SU-DHL-6 (cell line): ENCODE results near the gene PTGES3L.

ENCODE experiments used
- H2AFZ ChIP-seq: fragments of 200-600 bp; sonication (generic); 2 replicates; pipeline ENCODE4 v1.6.1; 2014; ENCODE audit warnings: low read depth, mild to moderate bottlenecking, moderate library complexity, mixed read lengths, antibody characterized with exemption, low read length; ENCODE audit not compliant: severe bottlenecking
- H3F3A ChIP-seq: fragments of 200-600 bp; shearing (Covaris generic); 2 replicates; pipeline ENCODE4 v1.6.0; 2016; ENCODE audit warnings: antibody characterized with exemption, mild to moderate bottlenecking; ENCODE audit not compliant: insufficient read depth
- H3K27ac ChIP-seq: fragments of 200-600 bp; sonication (generic); 2 replicates; pipeline ENCODE4 v1.5.1; 2016; ENCODE audit warnings: low read depth, mild to moderate bottlenecking, low read length, moderate library complexity, mixed read lengths
- H3K27me3 ChIP-seq: fragments of 200-600 bp; sonication (generic), shearing (Covaris generic); 2 replicates; pipeline ENCODE4 v1.6.0; 2014; ENCODE audit warnings: mild to moderate bottlenecking, low read length
- H3K36me3 ChIP-seq: fragments of 200-600 bp; sonication (generic); 2 replicates; pipeline ENCODE4 v1.6.1; 2014; ENCODE audit warnings: mild to moderate bottlenecking, low read length, mixed read lengths
- H3K4me2 ChIP-seq: fragments of 300-600, 200-600 bp; shearing (Covaris generic), sonication (generic); 2 replicates; pipeline ENCODE4 v1.6.0; 2014; ENCODE audit warnings: low read length, low read depth, mild to moderate bottlenecking; ENCODE audit not compliant: poor library complexity, severe bottlenecking
- H3K4me3 ChIP-seq: fragments of 200-600 bp; sonication (generic); 2 replicates; pipeline ENCODE4 v1.5.1; 2014; ENCODE audit warnings: antibody characterized with exemption, low read length, mild to moderate bottlenecking, mixed read lengths; ENCODE audit not compliant: insufficient read depth, poor library complexity, severe bottlenecking
- H3K79me2 ChIP-seq: fragments of 200-600 bp; sonication (generic); 2 replicates; pipeline ENCODE4 v1.6.1; 2014; ENCODE audit warnings: mild to moderate bottlenecking, low read length, moderate library complexity; ENCODE audit not compliant: insufficient read depth
- H3K9ac ChIP-seq: fragments of 200-600 bp; sonication (generic); 2 replicates; pipeline ENCODE4 v1.7.0; 2014; ENCODE audit warnings: mild to moderate bottlenecking, low read length
- H3K9me2 ChIP-seq: fragments of 200-600 bp; sonication (generic); replicated peaks from 2 replicates; pipeline ENCODE4 v1.6.1; 2014; ENCODE audit warnings: low read length; ENCODE audit not compliant: insufficient read depth
- H3K9me3 ChIP-seq: fragments of 200-600 bp; sonication (generic); 2 replicates; pipeline ENCODE4 v1.6.1; 2014; ENCODE audit warnings: low read length, mixed read lengths; ENCODE audit not compliant: insufficient read depth
- H4K20me1 ChIP-seq: fragments of 200-600 bp; sonication (generic); 2 replicates; pipeline ENCODE4 v1.6.1; 2014; ENCODE audit warnings: low read depth, mild to moderate bottlenecking, antibody characterized with exemption, low read length, moderate library complexity, mixed read lengths
- CTCF ChIP-seq: fragments of 200-600 bp; sonication (generic); IDR thresholded peaks from one replicate; pipeline ENCODE4 v1.5.1; 2017; ENCODE audit warnings: antibody characterized with exemption, mild to moderate bottlenecking, low read length, moderate library complexity; ENCODE audit not compliant: insufficient read depth, poor library complexity, severe bottlenecking
- EZH2phosphoT487 ChIP-seq: fragments of 200-600 bp; sonication (generic), shearing (Covaris generic); conservative IDR thresholded peaks from 2 replicates; pipeline ENCODE4 v1.6.1; 2018; ENCODE audit warnings: mild to moderate bottlenecking, antibody characterized with exemption, low read length, moderate library complexity, mixed read lengths

PTGES3L gene

GRCh38 chr17:43026595-43026994, 46.7 kb upstream of the PTGES3L start:
- Histone ChIP-seq H3K9me2 (no peaks in the 10 kb centered on the region), H3F3A (no peaks in the 10 kb centered on the region; the same call in 1 of the 2 replicates), H3K4me3 (no peak overlapping the region), H3K27me3 (no peaks in the 10 kb centered on the region), H3K27ac (no peak overlapping the region), H4K20me1 (no peaks in the 10 kb centered on the region), H3K36me3 (no peaks in the 10 kb centered on the region), H3K4me2 (no peak overlapping the region), H3K79me2 (no peaks in the 10 kb centered on the region), H3K9ac (no peak overlapping the region), H3K9me3 (no peaks in the 10 kb centered on the region), H2AFZ (no peak overlapping the region)
- TF ChIP-seq CTCF: no peak
- no peak for TF ChIP-seq EZH2phosphoT487

- H3K27ac ChIP-seq: no peak overlapping the region
- H3K79me2 ChIP-seq: no peaks in the 10 kb centered on the region
- H4K20me1 ChIP-seq: no peaks in the 10 kb centered on the region
- H3K4me3 ChIP-seq: no peak overlapping the region
- H3K4me2 ChIP-seq: no peak overlapping the region
- no peak overlapping the region for H2AFZ ChIP-seq
- no peak for TF ChIP-seq EZH2phosphoT487
- TF ChIP-seq CTCF: no peak
- H3K9me2 ChIP-seq: no peaks in the 10 kb centered on the region
- H3K9me3 ChIP-seq: no peaks in the 10 kb centered on the region
- H3F3A ChIP-seq: no peaks in the 10 kb centered on the region; the same call in 1 of the 2 replicates
- no peak overlapping the region for H3K9ac ChIP-seq
- no peaks in the 10 kb centered on the region for H3K36me3 ChIP-seq
- no peaks in the 10 kb centered on the region for H3K27me3 ChIP-seq
Observed at GRCh38 chr17:43025766-43026537, 46.1 kb upstream of the PTGES3L start.

GRCh38 chr17:43025290-43025657, 45.4 kb upstream of the PTGES3L start:
- no peaks in the 10 kb centered on the region for H3K27me3 ChIP-seq
- H3K9ac ChIP-seq: no peak overlapping the region
- H3F3A ChIP-seq: no peaks in the 10 kb centered on the region; the same call in 1 of the 2 replicates
- no peak for TF ChIP-seq EZH2phosphoT487
- TF ChIP-seq CTCF: no peak
- no peaks in the 10 kb centered on the region for H3K79me2 ChIP-seq
- no peaks in the 10 kb centered on the region for H3K36me3 ChIP-seq
- H3K27ac ChIP-seq: no peak overlapping the region
- no peaks in the 10 kb centered on the region for H4K20me1 ChIP-seq
- no peaks in the 10 kb centered on the region for H3K9me2 ChIP-seq
- no peak overlapping the region for H3K4me3 ChIP-seq
- H2AFZ ChIP-seq: no peak overlapping the region
- no peak overlapping the region for H3K4me2 ChIP-seq
- no peaks in the 10 kb centered on the region for H3K9me3 ChIP-seq
